ENCODE results near the gene SLC2A13. TPM values are rescaled to one million over a fixed set of nuclear protein-coding genes. Genes with fewer than 3 reads are reported as not detected.

Gene SLC2A13
- total RNA-seq, 1 donor from 2014 or later: 5.6 TPM

DNA sequence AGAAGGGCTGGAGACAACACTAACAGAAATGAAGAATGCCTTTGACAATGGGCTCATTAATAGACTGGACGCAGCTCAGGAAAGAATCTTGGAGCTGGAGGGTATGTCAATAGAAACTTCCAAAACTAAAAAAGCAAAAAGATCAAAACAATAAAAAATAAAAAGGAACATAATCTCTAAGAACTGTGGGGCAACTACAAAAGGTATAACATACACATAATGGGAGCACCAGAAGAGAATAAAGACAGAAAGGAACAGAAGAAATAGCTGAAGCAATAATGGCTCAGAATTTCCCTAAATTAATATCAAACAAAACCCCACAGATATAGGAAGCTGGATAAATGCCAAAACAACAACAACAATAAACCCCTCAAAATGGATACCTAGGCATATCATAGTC, 362.2 kb downstream of the SLC2A13 start:
- Mint-ChIP-seq H3K36me3 (ENCODE audit: low read depth) (peaks cover 14% of the 10 kb centered on the region), H3K27ac (ENCODE audit: unreplicated experiment) (no peak overlapping the region), H3K9me3 (peaks cover 6% of the 10 kb centered on the region), H3K27me3 (ENCODE audit: low read depth) (no peaks in the 10 kb centered on the region), H3K4me1 (no peaks in the 10 kb centered on the region), H3K4me3 (no peak overlapping the region)
- no peak for DNase-seq (ENCODE audit: low read depth, low spot score)
- TF ChIP-seq, protein P1, sequence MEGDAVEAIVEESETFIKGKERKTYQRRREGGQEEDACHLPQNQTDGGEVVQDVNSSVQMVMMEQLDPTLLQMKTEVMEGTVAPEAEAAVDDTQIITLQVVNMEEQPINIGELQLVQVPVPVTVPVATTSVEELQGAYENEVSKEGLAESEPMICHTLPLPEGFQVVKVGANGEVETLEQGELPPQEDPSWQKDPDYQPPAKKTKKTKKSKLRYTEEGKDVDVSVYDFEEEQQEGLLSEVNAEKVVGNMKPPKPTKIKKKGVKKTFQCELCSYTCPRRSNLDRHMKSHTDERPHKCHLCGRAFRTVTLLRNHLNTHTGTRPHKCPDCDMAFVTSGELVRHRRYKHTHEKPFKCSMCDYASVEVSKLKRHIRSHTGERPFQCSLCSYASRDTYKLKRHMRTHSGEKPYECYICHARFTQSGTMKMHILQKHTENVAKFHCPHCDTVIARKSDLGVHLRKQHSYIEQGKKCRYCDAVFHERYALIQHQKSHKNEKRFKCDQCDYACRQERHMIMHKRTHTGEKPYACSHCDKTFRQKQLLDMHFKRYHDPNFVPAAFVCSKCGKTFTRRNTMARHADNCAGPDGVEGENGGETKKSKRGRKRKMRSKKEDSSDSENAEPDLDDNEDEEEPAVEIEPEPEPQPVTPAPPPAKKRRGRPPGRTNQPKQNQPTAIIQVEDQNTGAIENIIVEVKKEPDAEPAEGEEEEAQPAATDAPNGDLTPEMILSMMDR (conservative IDR thresholded peaks at IDR 0.05): no peak

DNA sequence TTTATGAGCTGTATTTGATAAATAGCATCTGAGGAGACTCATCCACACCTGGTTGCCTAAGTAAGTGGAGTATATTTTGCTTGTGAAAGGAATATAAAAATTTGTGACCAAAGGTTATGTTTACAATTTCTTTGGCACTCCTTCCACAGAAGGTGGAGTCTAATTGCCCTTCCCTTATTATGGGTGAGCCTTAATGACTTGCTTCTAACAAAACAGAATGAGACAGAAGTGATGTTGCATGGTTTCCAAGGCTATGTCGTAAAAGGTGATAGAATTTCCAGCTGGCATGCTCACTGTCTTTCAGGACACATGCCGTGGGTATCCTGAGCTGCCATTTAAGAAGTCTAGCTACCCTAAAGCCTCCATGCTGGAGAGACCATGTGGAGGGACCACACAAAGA, 369.5 kb downstream of the SLC2A13 start:
- TF ChIP-seq, protein P1 (conservative IDR thresholded peaks at IDR 0.05): no peak
- H3K36me3 Mint-ChIP-seq (ENCODE audit: low read depth): peaks cover 4% of the 10 kb centered on the region
- no peak overlapping the region for H3K4me3 Mint-ChIP-seq
- no peaks in the 10 kb centered on the region for H3K4me1 Mint-ChIP-seq
- no peak for DNase-seq (ENCODE audit: low read depth, low spot score)
- peaks cover 10% of the 10 kb centered on the region for H3K9me3 Mint-ChIP-seq
- no peak overlapping the region for H3K27ac Mint-ChIP-seq (ENCODE audit: unreplicated experiment)
- no peaks in the 10 kb centered on the region for H3K27me3 Mint-ChIP-seq (ENCODE audit: low read depth)

DNA sequence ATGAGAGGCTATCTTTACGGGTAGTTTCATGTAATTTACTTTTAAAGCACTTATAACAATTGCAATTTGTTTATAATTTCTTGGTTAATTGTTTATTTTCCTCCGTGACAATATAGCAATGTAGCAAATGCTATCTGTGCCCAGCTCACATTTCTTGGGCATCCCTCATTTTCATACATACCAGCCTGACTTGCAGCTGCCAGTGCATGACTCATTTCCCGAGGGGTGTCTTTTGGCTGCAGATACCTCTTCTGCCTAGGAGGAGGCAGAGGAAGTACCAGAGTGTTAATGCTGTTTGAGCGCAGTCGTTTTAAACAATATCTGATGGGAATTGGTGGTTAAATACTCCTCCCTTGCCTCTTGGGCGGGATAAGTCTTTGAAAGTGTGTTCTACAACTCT, 382.1 kb downstream of the SLC2A13 start:
- Mint-ChIP-seq H3K36me3 (ENCODE audit: low read depth) (peaks cover 2% of the 10 kb centered on the region), H3K9me3 (peaks cover 10% of the 10 kb centered on the region), H3K27ac (ENCODE audit: unreplicated experiment) (no peak overlapping the region), H3K4me3 (no peak overlapping the region), H3K27me3 (ENCODE audit: low read depth) (peaks cover under 1% of the 10 kb centered on the region), H3K4me1 (no peaks in the 10 kb centered on the region)
- TF ChIP-seq, protein P1 (conservative IDR thresholded peaks at IDR 0.05): no peak
- DNase-seq (ENCODE audit: low read depth, low spot score): no peak

DNA sequence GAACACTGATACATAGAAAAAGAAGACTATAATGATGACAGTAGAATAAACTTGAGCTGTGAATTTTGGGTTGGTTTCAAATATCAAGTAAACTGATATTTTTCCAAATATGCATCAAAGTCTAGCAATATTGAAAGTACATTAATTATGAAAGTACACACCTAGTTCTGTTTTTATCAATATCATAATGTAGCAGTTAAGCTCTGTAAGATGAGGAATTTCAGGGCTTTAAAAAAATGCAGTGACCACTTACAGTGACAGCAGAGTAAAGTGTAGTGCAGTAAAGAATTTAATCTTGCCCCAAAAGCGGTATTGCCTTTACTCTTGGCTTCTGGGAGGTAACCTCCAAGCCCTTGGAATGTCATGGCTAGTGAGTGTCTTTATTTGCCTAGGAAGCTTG, 383.4 kb downstream of the SLC2A13 start:
- H3K4me3 Mint-ChIP-seq: no peak overlapping the region
- H3K27me3 Mint-ChIP-seq (ENCODE audit: low read depth): no peaks in the 10 kb centered on the region
- peaks cover 6% of the 10 kb centered on the region for H3K9me3 Mint-ChIP-seq
- H3K4me1 Mint-ChIP-seq: no peaks in the 10 kb centered on the region
- TF ChIP-seq, protein P1 (conservative IDR thresholded peaks at IDR 0.05): no peak
- H3K36me3 Mint-ChIP-seq (ENCODE audit: low read depth): peaks cover 2% of the 10 kb centered on the region
- no peak overlapping the region for H3K27ac Mint-ChIP-seq (ENCODE audit: unreplicated experiment)
- no peak for DNase-seq (ENCODE audit: low read depth, low spot score)

DNA sequence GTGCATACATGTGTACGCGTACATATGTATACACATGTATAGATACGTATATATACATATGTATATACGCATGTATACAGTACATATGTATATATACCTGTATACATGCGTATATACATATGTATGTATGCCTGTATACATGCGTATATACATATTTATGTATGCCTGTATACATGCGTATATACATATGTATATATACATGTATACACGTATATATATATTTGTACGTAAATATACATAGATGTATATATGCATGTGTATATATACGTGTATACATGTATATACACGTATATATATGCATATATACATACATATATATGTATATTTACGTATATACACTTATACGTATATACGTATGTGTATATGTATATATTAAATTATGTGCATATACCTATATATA, 392.3 kb downstream of the SLC2A13 start:
- no peak overlapping the region for H3K27ac Mint-ChIP-seq (ENCODE audit: unreplicated experiment)
- TF ChIP-seq, protein P1 (conservative IDR thresholded peaks at IDR 0.05): no peak
- H3K36me3 Mint-ChIP-seq (ENCODE audit: low read depth): no peaks in the 10 kb centered on the region
- H3K4me1 Mint-ChIP-seq: no peaks in the 10 kb centered on the region
- H3K27me3 Mint-ChIP-seq (ENCODE audit: low read depth): no peaks in the 10 kb centered on the region
- H3K9me3 Mint-ChIP-seq: peaks cover 11% of the 10 kb centered on the region
- H3K4me3 Mint-ChIP-seq: no peak overlapping the region
- no peak for DNase-seq (ENCODE audit: low read depth, low spot score)

DNA sequence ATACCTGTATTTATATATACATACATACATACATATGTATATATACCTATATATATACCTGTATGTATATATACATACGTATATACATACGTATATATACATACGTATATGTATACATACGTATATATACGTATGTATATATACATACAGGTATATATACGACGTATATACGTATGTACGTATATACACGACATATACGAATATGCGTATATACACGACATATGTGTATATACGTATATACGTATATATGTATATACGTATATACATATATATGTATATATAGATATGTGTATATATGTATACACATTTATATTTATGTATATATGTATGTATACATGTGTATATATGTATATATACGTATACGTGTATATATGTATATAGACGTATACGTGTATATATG, 393.5 kb downstream of the SLC2A13 start:
- no peak for DNase-seq (ENCODE audit: low read depth, low spot score)
- Mint-ChIP-seq H3K27me3 (ENCODE audit: low read depth) (no peaks in the 10 kb centered on the region), H3K36me3 (ENCODE audit: low read depth) (no peaks in the 10 kb centered on the region), H3K9me3 (peaks cover 11% of the 10 kb centered on the region), H3K4me3 (no peak overlapping the region), H3K27ac (ENCODE audit: unreplicated experiment) (no peak overlapping the region), H3K4me1 (no peaks in the 10 kb centered on the region)
- TF ChIP-seq, protein P1 (conservative IDR thresholded peaks at IDR 0.05): no peak
